ENCODE measurements around the gene GOLGA8M. TPM values are rescaled to one million over a fixed set of nuclear protein-coding genes. Genes with fewer than 3 reads are reported as not detected.
"Not testable (repeated sequence)": the region's sequence is repeated elsewhere in the genome, so short reads cannot be mapped to it uniquely, and the experiment has no call there.

The GOLGA8M gene
- total and polyA plus RNA-seq, 2 of the 4 experiments (the other 2 are of a cell fraction), result under 0.01 to 0.24 TPM

- H3K9me3 ChIP-seq (ENCODE audit: control insufficient read depth, insufficient read depth, low read length); H3K27ac ChIP-seq (ENCODE audit: insufficient read depth, low read length); H2AK9ac ChIP-seq (replicated peaks; ENCODE audit: low read depth, low read length, poor library complexity); H4K8ac ChIP-seq (ENCODE audit: low read depth in 2 of 2, low read length in 2 of 2); H3K27me3 ChIP-seq (ENCODE audit: control insufficient read depth, insufficient read depth, low read length); H3K4ac ChIP-seq (ENCODE audit: low read depth, low read length); H3K9ac ChIP-seq (ENCODE audit: low read depth, low read length); H3K4me2 ChIP-seq (ENCODE audit: low read depth, low read length); H3K4me1 ChIP-seq (ENCODE audit: control insufficient read depth, insufficient read depth, low read length); H3K14ac ChIP-seq (replicated peaks; ENCODE audit: low read depth, low read length); H2BK20ac ChIP-seq (ENCODE audit: low read depth, low read length); H2AK5ac ChIP-seq (ENCODE audit: low read depth, low read length); H3K79me1 ChIP-seq (ENCODE audit: low read depth in 1 of 2, low read length in 2 of 2); POLR2A ChIA-PET (ENCODE audit: unreplicated experiment); H3K9me1 ChIP-seq (ENCODE audit: insufficient read depth, low read length); DNase-seq; in situ Hi-C loops (cut with MboI; ENCODE audit: low sequenced_read_pairs); BruUV-seq (replicated peaks); H3K23ac ChIP-seq (ENCODE audit: low read depth, low read length); ATAC-seq (ENCODE audit: low read depth); intact Hi-C loops (cut with micrococcal nuclease); H3K18ac ChIP-seq (ENCODE audit: low read depth, low read length); H3K36me3 ChIP-seq (ENCODE audit: control insufficient read depth, insufficient read depth, low read length); H2BK120ac ChIP-seq (ENCODE audit: low read depth, low read length); CTCF ChIA-PET; H2BK5ac ChIP-seq (ENCODE audit: low read depth, low read length, poor library complexity, severe bottlenecking); dilution Hi-C loops (cut with HindIII; ENCODE audit: low sequenced_read_pairs, unreplicated experiment); H3K56ac ChIP-seq (ENCODE audit: extremely low read depth, insufficient read depth, low read length); H4K20me1 ChIP-seq (ENCODE audit: insufficient read depth, low read length); H2AFZ ChIP-seq (replicated peaks; ENCODE audit: low read length, poor library complexity); H4K5ac ChIP-seq (ENCODE audit: low read depth, low read length); H3K4me3 ChIP-seq (ENCODE audit: insufficient read depth, low read depth, low read length); H4K91ac ChIP-seq (ENCODE audit: insufficient read depth, low read depth, low read length); H2BK15ac ChIP-seq (ENCODE audit: low read depth, low read length): not testable (repeated sequence)
- WGBS, 2 experiments (ENCODE audit: extremely low coverage in 2 of 2, insufficient read length in 1 of 2), result no CpG with 5 or more reads among the region's 6 CpGs
Measured at GRCh38 chr15:28664575-28664974, 47.6 kb downstream of the GOLGA8M start.

- ATAC-seq (ENCODE audit: low read depth); H3K36me3 ChIP-seq (ENCODE audit: control insufficient read depth, insufficient read depth, low read length); H4K91ac ChIP-seq (ENCODE audit: insufficient read depth, low read depth, low read length); H4K5ac ChIP-seq (ENCODE audit: low read depth, low read length); H2AFZ ChIP-seq (replicated peaks; ENCODE audit: low read length, poor library complexity); intact Hi-C loops (cut with micrococcal nuclease); H3K14ac ChIP-seq (replicated peaks; ENCODE audit: low read depth, low read length); H3K9ac ChIP-seq (ENCODE audit: low read depth, low read length); H3K4me2 ChIP-seq (ENCODE audit: low read depth, low read length); H3K4me3 ChIP-seq (ENCODE audit: insufficient read depth, low read depth, low read length); H3K4me1 ChIP-seq (ENCODE audit: control insufficient read depth, insufficient read depth, low read length); H2BK20ac ChIP-seq (ENCODE audit: low read depth, low read length); H3K18ac ChIP-seq (ENCODE audit: low read depth, low read length); H2BK15ac ChIP-seq (ENCODE audit: low read depth, low read length); H3K4ac ChIP-seq (ENCODE audit: low read depth, low read length); CTCF ChIA-PET; POLR2A ChIA-PET (ENCODE audit: unreplicated experiment); H2BK120ac ChIP-seq (ENCODE audit: low read depth, low read length); H3K27me3 ChIP-seq (ENCODE audit: control insufficient read depth, insufficient read depth, low read length); H4K20me1 ChIP-seq (ENCODE audit: insufficient read depth, low read length); H4K8ac ChIP-seq (ENCODE audit: low read depth in 2 of 2, low read length in 2 of 2); H3K79me1 ChIP-seq (ENCODE audit: low read depth in 1 of 2, low read length in 2 of 2); H3K27ac ChIP-seq (ENCODE audit: insufficient read depth, low read length); BruUV-seq (replicated peaks); H3K23ac ChIP-seq (ENCODE audit: low read depth, low read length); H3K56ac ChIP-seq (ENCODE audit: extremely low read depth, insufficient read depth, low read length); H3K9me1 ChIP-seq (ENCODE audit: insufficient read depth, low read length); H2AK5ac ChIP-seq (ENCODE audit: low read depth, low read length); in situ Hi-C loops (cut with MboI; ENCODE audit: low sequenced_read_pairs); DNase-seq; H2AK9ac ChIP-seq (replicated peaks; ENCODE audit: low read depth, low read length, poor library complexity); H3K9me3 ChIP-seq (ENCODE audit: control insufficient read depth, insufficient read depth, low read length); H2BK5ac ChIP-seq (ENCODE audit: low read depth, low read length, poor library complexity, severe bottlenecking); dilution Hi-C loops (cut with HindIII; ENCODE audit: low sequenced_read_pairs, unreplicated experiment): not testable (repeated sequence)
- whole genome bisulfite sequencing, 2 experiments (ENCODE audit: extremely low coverage in 2 of 2, insufficient read length in 1 of 2), result no CpG with 5 or more reads among the region's 11 CpGs
Measured at GRCh38 chr15:28663717-28664116, 48.5 kb downstream of the GOLGA8M start.

Measured in IMR-90 (cell line).